GM23338 (cell line): Measurements from ENCODE around the gene ZBTB20. TPM values are rescaled to one million over a fixed set of nuclear protein-coding genes. Genes with fewer than 3 reads are reported as not detected.

Experiments
- ATAC-seq: fragments of 200-7000 bp; cut with Tn5 transposase; 3 replicates; pipeline ENCODE4 v1.9.1; 2020
- DNase-seq: peaks from one replicate; pipeline ENCODE4 v3.0.0-alpha.2; 2015; ENCODE audit warnings: low spot score
- H2AFZ ChIP-seq: fragments of 200-600 bp; sonication (generic); 2 replicates; pipeline ENCODE4 v1.8.0; 2016; ENCODE audit warnings: antibody characterized with exemption, mild to moderate bottlenecking, moderate library complexity
- H3F3A ChIP-seq: fragments of 200-600 bp; sonication (generic); replicated peaks from 2 replicates; pipeline ENCODE4 v1.8.0; 2017; ENCODE audit warnings: antibody characterized with exemption, mixed run types, low read depth
- H3K27ac ChIP-seq: fragments of 200-600 bp; sonication (generic); 2 replicates; pipeline ENCODE4 v1.6.1; 2016; ENCODE audit warnings: low read depth
- H3K27me3 ChIP-seq: fragments of 200-600 bp; sonication (generic); 2 replicates; pipeline ENCODE4 v1.8.0; 2016; ENCODE audit warnings: mild to moderate bottlenecking, mixed run types, moderate library complexity; ENCODE audit not compliant: insufficient read depth
- H3K36me3 ChIP-seq: fragments of 200-600 bp; sonication (generic); 2 replicates; pipeline ENCODE4 v1.8.0; 2016; ENCODE audit warnings: mild to moderate bottlenecking; ENCODE audit not compliant: insufficient read depth
- H3K4me1 ChIP-seq: fragments of 200-600 bp; sonication (generic); 2 replicates; pipeline ENCODE4 v1.8.0; 2016; ENCODE audit warnings: mild to moderate bottlenecking, moderate library complexity; ENCODE audit not compliant: insufficient read depth
- H3K4me2 ChIP-seq: fragments of 200-600 bp; sonication (generic); 2 replicates; pipeline ENCODE4 v1.7.1; 2017; ENCODE audit warnings: mixed run types
- H3K4me3 ChIP-seq: fragments of 200-600 bp; sonication (generic); 2 replicates; pipeline ENCODE4 v1.6.1; 2016; ENCODE audit warnings: mixed run types
- H3K79me2 ChIP-seq: fragments of 200-600 bp; sonication (generic); replicated peaks from 2 replicates; pipeline ENCODE4 v1.8.0; 2017; ENCODE audit warnings: mild to moderate bottlenecking; ENCODE audit not compliant: insufficient read depth
- H3K9me2 ChIP-seq: fragments of 200-600 bp; sonication (generic); 2 replicates; pipeline ENCODE4 v1.8.0; 2017; ENCODE audit not compliant: insufficient read depth
- H4K20me1 ChIP-seq: fragments of 200-600 bp; sonication (generic); replicated peaks from 2 replicates; pipeline ENCODE4 v1.8.0; 2017; ENCODE audit warnings: mild to moderate bottlenecking; ENCODE audit not compliant: insufficient read depth
- H3K27ac Mint-ChIP-seq: 2 replicates; pipeline ENCODE4 v1.8.0; 2020; ENCODE audit warnings: inconsistent platforms, mild to moderate bottlenecking, moderate library complexity, mixed read lengths
- H3K27me3 Mint-ChIP-seq: 3 replicates; pipeline ENCODE4 v1.8.0; 2022; ENCODE audit warnings: low read depth, mild to moderate bottlenecking, moderate library complexity, mixed read lengths, inconsistent platforms; ENCODE audit not compliant: insufficient read depth, poor library complexity
- H3K36me3 Mint-ChIP-seq: 3 replicates; pipeline ENCODE4 v1.8.0; 2021; ENCODE audit warnings: low read depth, mild to moderate bottlenecking, inconsistent platforms, moderate library complexity, mixed read lengths
- H3K4me1 Mint-ChIP-seq: 3 replicates; pipeline ENCODE4 v1.8.0; 2020; ENCODE audit warnings: mild to moderate bottlenecking, inconsistent platforms, mixed read lengths
- H3K4me3 Mint-ChIP-seq: 3 replicates; pipeline ENCODE4 v1.8.0; 2021; ENCODE audit warnings: moderate library complexity, mild to moderate bottlenecking, inconsistent platforms, mixed read lengths
- H3K9me3 Mint-ChIP-seq: 3 replicates; pipeline ENCODE4 v1.8.0; 2020; ENCODE audit warnings: moderate library complexity, mild to moderate bottlenecking, inconsistent platforms, mixed read lengths
- CREB1 ChIP-seq: fragments of 250-450 bp; sonication (Bioruptor Pico); IDR thresholded peaks from 2 replicates; pipeline ENCODE4 v1.5.0; 2020; ENCODE audit warnings: low read depth, mild to moderate bottlenecking, moderate library complexity
- EZH2 ChIP-seq: fragments of 200-600 bp; sonication (generic); IDR thresholded peaks from one replicate; pipeline ENCODE4 v1.8.0; 2017; ENCODE audit warnings: antibody characterized with exemption, mild to moderate bottlenecking, low read depth; ENCODE audit not compliant: unreplicated experiment
- EZH2phosphoT487 ChIP-seq: fragments of 200-600 bp; sonication (generic); IDR thresholded peaks from one replicate; pipeline ENCODE4 v1.8.1; 2018; ENCODE audit warnings: antibody characterized with exemption; ENCODE audit not compliant: unreplicated experiment
- JUNB ChIP-seq: IDR thresholded peaks from one replicate; pipeline ENCODE4 v1.6.1; 2016; ENCODE audit warnings: antibody characterized with exemption; ENCODE audit not compliant: unreplicated experiment
- NANOG ChIP-seq: IDR thresholded peaks from 2 replicates; pipeline ENCODE4 v1.6.1; 2016; ENCODE audit warnings: antibody characterized with exemption, borderline replicate concordance
- POLR2AphosphoS5 ChIP-seq: IDR thresholded peaks from 2 replicates; pipeline ENCODE4 v1.6.1; 2016; ENCODE audit warnings: antibody characterized with exemption, low read depth
- STAT1 ChIP-seq: IDR thresholded peaks from one replicate; pipeline ENCODE4 v1.6.1; 2016; ENCODE audit warnings: antibody characterized with exemption; ENCODE audit not compliant: unreplicated experiment
- ZNF114 ChIP-seq: fragments of 250-450 bp; sonication (Bioruptor Pico); IDR thresholded peaks from 2 replicates; pipeline ENCODE4 v1.5.0; 2020; ENCODE audit warnings: mild to moderate bottlenecking, moderate library complexity
- ZNF331 ChIP-seq: fragments of 250-450 bp; sonication (Bioruptor Pico); IDR thresholded peaks from 2 replicates; pipeline ENCODE4 v1.5.0; 2020; ENCODE audit warnings: low read depth, mild to moderate bottlenecking, moderate library complexity
- polyA plus RNA-seq: library from polyadenylated mRNA; unstranded; fragments of >200 nt; fragmentation: Nextera tagmentation; extraction: Ambion mirVana; gene quantifications from 2 replicates; pipeline ENCODE4 v1.2.1, GENCODE V29; 2016
- total RNA-seq: library from RNA; depleted of rRNA; stranded (reverse); fragments of >200 nt; shearing (Covaris generic); gene quantifications from 2 replicates; pipeline ENCODE4 v1.2.3, GENCODE V29; 2014
- TF ChIP-seq, protein P1 (sequence below), 2 experiments: fragments of 200-600 bp in 1 of 2; sonication (generic) in 1 of 2; conservative IDR thresholded peaks; 2 replicates each; pipeline versions ENCODE4 v1.5.1 to v1.6.1; 2016 to 2017; ENCODE audit warnings: antibody characterized with exemption in 2 of 2, low read depth in 2 of 2, mild to moderate bottlenecking in 2 of 2, moderate library complexity in 1 of 2
- TF ChIP-seq, protein P2 (sequence below): IDR thresholded peaks from one replicate; pipeline ENCODE4 v1.6.1; 2018; ENCODE audit warnings: antibody characterized with exemption; ENCODE audit not compliant: unreplicated experiment
- TF ChIP-seq, protein P3 (sequence below): fragments of 250-450 bp; sonication (Bioruptor Pico); IDR thresholded peaks from 2 replicates; pipeline ENCODE4 v1.5.0; 2020; ENCODE audit warnings: mild to moderate bottlenecking, moderate library complexity
- TF ChIP-seq, protein P4 (sequence below): IDR thresholded peaks from 2 replicates; pipeline ENCODE4 v1.6.1; 2016; ENCODE audit warnings: antibody characterized with exemption

ZBTB20 gene
- total and polyA plus RNA-seq, 2 experiments from 2014 or later, result 2.0 to 3.3 TPM

- H3K9me3 Mint-ChIP-seq, result no peaks in the 10 kb centered on the region
- no peak overlapping the region for H2AFZ ChIP-seq
- ATAC-seq (no peak), DNase-seq (no peak)
- H3K4me1 ChIP-seq, result no peaks in the 10 kb centered on the region
- no peaks in the 10 kb centered on the region for H3K27me3 ChIP-seq
- no peak overlapping the region for H3K4me3 ChIP-seq
- H4K20me1 ChIP-seq, result no peaks in the 10 kb centered on the region
- TF ChIP-seq, protein P1, sequence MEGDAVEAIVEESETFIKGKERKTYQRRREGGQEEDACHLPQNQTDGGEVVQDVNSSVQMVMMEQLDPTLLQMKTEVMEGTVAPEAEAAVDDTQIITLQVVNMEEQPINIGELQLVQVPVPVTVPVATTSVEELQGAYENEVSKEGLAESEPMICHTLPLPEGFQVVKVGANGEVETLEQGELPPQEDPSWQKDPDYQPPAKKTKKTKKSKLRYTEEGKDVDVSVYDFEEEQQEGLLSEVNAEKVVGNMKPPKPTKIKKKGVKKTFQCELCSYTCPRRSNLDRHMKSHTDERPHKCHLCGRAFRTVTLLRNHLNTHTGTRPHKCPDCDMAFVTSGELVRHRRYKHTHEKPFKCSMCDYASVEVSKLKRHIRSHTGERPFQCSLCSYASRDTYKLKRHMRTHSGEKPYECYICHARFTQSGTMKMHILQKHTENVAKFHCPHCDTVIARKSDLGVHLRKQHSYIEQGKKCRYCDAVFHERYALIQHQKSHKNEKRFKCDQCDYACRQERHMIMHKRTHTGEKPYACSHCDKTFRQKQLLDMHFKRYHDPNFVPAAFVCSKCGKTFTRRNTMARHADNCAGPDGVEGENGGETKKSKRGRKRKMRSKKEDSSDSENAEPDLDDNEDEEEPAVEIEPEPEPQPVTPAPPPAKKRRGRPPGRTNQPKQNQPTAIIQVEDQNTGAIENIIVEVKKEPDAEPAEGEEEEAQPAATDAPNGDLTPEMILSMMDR (conservative IDR thresholded peaks at IDR 0.05; ENCODE audit: low read depth in 2 of 2), result no peak
- TF ChIP-seq EZH2phosphoT487 (no peak), ZNF114 (no peak), NANOG (no peak), STAT1 (no peak), JUNB (no peak), ZNF331 (no peak), POLR2AphosphoS5 (no peak), CREB1 (CRISPR knock-in tag) (no peak), EZH2 (no peak)
- TF ChIP-seq, protein P2, sequence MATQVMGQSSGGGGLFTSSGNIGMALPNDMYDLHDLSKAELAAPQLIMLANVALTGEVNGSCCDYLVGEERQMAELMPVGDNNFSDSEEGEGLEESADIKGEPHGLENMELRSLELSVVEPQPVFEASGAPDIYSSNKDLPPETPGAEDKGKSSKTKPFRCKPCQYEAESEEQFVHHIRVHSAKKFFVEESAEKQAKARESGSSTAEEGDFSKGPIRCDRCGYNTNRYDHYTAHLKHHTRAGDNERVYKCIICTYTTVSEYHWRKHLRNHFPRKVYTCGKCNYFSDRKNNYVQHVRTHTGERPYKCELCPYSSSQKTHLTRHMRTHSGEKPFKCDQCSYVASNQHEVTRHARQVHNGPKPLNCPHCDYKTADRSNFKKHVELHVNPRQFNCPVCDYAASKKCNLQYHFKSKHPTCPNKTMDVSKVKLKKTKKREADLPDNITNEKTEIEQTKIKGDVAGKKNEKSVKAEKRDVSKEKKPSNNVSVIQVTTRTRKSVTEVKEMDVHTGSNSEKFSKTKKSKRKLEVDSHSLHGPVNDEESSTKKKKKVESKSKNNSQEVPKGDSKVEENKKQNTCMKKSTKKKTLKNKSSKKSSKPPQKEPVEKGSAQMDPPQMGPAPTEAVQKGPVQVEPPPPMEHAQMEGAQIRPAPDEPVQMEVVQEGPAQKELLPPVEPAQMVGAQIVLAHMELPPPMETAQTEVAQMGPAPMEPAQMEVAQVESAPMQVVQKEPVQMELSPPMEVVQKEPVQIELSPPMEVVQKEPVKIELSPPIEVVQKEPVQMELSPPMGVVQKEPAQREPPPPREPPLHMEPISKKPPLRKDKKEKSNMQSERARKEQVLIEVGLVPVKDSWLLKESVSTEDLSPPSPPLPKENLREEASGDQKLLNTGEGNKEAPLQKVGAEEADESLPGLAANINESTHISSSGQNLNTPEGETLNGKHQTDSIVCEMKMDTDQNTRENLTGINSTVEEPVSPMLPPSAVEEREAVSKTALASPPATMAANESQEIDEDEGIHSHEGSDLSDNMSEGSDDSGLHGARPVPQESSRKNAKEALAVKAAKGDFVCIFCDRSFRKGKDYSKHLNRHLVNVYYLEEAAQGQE, result no peak
- TF ChIP-seq, protein P3, sequence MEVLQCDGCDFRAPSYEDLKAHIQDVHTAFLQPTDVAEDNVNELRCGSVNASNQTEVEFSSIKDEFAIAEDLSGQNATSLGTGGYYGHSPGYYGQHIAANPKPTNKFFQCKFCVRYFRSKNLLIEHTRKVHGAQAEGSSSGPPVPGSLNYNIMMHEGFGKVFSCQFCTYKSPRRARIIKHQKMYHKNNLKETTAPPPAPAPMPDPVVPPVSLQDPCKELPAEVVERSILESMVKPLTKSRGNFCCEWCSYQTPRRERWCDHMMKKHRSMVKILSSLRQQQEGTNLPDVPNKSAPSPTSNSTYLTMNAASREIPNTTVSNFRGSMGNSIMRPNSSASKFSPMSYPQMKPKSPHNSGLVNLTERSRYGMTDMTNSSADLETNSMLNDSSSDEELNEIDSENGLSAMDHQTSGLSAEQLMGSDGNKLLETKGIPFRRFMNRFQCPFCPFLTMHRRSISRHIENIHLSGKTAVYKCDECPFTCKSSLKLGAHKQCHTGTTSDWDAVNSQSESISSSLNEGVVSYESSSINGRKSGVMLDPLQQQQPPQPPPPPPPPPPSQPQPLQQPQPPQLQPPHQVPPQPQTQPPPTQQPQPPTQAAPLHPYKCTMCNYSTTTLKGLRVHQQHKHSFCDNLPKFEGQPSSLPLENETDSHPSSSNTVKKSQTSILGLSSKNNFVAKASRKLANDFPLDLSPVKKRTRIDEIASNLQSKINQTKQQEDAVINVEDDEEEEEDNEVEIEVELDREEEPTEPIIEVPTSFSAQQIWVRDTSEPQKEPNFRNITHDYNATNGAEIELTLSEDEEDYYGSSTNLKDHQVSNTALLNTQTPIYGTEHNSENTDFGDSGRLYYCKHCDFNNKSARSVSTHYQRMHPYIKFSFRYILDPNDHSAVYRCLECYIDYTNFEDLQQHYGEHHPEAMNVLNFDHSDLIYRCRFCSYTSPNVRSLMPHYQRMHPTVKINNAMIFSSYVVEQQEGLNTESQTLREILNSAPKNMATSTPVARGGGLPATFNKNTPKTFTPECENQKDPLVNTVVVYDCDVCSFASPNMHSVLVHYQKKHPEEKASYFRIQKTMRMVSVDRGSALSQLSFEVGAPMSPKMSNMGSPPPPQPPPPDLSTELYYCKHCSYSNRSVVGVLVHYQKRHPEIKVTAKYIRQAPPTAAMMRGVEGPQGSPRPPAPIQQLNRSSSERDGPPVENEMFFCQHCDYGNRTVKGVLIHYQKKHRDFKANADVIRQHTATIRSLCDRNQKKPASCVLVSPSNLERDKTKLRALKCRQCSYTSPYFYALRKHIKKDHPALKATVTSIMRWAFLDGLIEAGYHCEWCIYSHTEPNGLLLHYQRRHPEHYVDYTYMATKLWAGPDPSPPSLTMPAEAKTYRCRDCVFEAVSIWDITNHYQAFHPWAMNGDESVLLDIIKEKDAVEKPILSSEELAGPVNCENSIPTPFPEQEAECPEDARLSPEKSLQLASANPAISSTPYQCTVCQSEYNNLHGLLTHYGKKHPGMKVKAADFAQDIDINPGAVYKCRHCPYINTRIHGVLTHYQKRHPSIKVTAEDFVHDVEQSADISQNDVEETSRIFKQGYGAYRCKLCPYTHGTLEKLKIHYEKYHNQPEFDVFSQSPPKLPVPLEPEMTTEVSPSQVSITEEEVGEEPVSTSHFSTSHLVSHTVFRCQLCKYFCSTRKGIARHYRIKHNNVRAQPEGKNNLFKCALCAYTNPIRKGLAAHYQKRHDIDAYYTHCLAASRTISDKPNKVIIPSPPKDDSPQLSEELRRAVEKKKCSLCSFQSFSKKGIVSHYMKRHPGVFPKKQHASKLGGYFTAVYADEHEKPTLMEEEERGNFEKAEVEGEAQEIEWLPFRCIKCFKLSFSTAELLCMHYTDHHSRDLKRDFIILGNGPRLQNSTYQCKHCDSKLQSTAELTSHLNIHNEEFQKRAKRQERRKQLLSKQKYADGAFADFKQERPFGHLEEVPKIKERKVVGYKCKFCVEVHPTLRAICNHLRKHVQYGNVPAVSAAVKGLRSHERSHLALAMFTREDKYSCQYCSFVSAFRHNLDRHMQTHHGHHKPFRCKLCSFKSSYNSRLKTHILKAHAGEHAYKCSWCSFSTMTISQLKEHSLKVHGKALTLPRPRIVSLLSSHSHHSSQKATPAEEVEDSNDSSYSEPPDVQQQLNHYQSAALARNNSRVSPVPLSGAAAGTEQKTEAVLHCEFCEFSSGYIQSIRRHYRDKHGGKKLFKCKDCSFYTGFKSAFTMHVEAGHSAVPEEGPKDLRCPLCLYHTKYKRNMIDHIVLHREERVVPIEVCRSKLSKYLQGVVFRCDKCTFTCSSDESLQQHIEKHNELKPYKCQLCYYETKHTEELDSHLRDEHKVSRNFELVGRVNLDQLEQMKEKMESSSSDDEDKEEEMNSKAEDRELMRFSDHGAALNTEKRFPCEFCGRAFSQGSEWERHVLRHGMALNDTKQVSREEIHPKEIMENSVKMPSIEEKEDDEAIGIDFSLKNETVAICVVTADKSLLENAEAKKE (CRISPR knock-in tag), result no peak
- TF ChIP-seq, protein P4, sequence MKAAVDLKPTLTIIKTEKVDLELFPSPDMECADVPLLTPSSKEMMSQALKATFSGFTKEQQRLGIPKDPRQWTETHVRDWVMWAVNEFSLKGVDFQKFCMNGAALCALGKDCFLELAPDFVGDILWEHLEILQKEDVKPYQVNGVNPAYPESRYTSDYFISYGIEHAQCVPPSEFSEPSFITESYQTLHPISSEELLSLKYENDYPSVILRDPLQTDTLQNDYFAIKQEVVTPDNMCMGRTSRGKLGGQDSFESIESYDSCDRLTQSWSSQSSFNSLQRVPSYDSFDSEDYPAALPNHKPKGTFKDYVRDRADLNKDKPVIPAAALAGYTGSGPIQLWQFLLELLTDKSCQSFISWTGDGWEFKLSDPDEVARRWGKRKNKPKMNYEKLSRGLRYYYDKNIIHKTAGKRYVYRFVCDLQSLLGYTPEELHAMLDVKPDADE, result no peak
- H3K27ac ChIP-seq, result no peak overlapping the region
- H3K4me2 ChIP-seq, result no peak overlapping the region
- peaks cover 6% of the 10 kb centered on the region; the same call in 2 of the 3 replicates for H3K4me1 Mint-ChIP-seq
- H3K9me2 ChIP-seq, result no peaks in the 10 kb centered on the region
- H3K4me3 Mint-ChIP-seq, result no peak overlapping the region
- H3F3A ChIP-seq, result no peaks in the 10 kb centered on the region
- no peaks in the 10 kb centered on the region for H3K36me3 Mint-ChIP-seq
- no peaks in the 10 kb centered on the region for H3K36me3 ChIP-seq
- no peaks in the 10 kb centered on the region for H3K27me3 Mint-ChIP-seq
- no peaks in the 10 kb centered on the region for H3K79me2 ChIP-seq
- H3K27ac Mint-ChIP-seq, result no peak overlapping the region
Observed at GRCh38 chr3:115165701-115166100, 18.6 kb upstream of the ZBTB20 start.
